ENCODE data around the gene XRN2.

GRCh38 chr20:21265261-21266190, 37.6 kb upstream of the XRN2 start:
- no peak for TF ChIP-seq POLR2A (IDR thresholded peaks at IDR 0.05)
- no peak for TF ChIP-seq CTCF (IDR thresholded peaks at IDR 0.05)
- no peak for TF ChIP-seq POLR2AphosphoS5 (IDR thresholded peaks at IDR 0.05)

All from gastroesophageal sphincter (tissue), 3 donors.